NCI-H187 treated with DMSO at 0.1 percent for 48 hours (cell line): ENCODE results near the gene AKAP8L.
"Not testable (repeated sequence)": the region's sequence is repeated elsewhere in the genome, so short reads cannot be mapped to it uniquely, and the experiment has no call there.

Experiments
- DNase-seq: peaks from one replicate; lab custom pipeline; 2025; lab: John Stamatoyannopoulos, UW

AKAP8L gene

DNA sequence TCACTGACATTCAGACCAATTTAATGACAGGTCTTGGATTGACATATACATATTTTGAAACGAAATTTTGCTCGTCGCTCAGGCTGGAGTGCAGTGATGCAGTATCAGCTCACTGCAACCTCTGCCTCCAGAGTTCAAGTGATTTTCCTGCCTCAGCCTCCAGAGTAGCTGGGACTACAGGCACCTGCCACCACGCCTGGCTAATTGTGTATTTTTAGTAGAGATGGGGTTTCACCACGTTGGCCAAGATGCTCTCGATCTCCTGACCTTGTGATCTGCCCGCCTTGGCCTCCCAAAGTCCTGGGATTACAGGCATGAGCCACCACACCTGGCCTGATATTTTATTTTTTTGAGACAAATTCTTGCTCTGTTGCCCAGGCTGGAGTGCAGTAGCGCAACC is 66.3 kb downstream of the AKAP8L start:
- DNase-seq = not testable (repeated sequence)

DNA sequence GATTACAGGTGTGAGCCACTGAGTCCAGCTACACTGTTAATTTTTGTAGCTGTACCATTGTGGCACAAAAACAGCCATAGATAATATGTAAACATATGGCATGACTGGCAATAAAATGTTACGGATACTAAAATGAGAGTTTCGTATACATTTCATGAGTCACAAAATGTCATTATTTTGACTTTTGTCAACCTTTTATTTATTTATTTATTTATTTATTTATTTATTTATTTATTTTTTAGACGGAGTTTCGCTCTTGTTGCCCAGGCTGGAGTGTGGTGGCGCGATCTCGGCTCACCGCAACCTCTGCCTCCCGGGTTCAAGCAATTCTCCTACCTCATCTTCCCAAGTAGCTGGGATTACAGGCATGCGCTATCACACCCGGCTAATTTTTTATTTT is 77.5 kb downstream of the AKAP8L start:
- not testable (repeated sequence) for DNase-seq

DNA sequence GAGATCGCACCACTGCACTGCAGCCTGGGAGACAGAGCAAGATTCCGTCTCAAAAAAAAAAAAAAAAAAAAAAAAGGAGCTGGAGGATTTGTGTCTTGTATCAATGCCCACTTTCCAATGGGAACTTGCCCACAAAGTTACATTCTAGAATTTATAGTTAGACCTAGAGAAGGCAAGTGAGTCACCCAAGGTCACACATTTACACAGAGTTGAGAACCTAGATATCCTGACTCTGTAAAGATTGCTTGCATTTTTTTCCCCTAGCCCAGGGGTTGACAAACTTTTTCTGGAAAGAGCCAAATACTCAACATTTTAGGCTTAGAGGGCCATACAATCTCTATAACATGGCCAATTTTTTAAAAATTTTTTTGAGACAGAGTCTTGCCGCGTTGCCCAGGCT is 78.7 kb downstream of the AKAP8L start:
- no peak for DNase-seq

DNA sequence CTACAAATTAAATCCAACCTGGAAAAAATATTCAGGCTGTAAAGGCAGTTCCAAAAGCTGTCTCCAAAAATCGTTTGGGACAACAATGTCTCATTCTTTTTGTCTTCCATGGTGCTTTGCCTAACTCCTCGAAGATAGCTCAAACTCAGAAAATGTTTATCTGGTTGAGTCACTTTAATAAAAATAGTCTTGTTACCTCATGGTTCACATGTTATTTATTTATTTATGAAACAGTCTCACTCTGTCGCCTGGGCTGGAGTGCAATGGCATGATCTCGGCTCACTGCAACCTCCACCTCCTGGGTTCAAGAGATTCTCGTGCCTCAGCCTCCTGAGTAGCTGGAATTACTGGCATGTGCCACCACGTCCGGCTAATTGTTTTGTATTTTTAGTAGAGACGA is 81.6 kb downstream of the AKAP8L start:
- no peak for DNase-seq

DNA sequence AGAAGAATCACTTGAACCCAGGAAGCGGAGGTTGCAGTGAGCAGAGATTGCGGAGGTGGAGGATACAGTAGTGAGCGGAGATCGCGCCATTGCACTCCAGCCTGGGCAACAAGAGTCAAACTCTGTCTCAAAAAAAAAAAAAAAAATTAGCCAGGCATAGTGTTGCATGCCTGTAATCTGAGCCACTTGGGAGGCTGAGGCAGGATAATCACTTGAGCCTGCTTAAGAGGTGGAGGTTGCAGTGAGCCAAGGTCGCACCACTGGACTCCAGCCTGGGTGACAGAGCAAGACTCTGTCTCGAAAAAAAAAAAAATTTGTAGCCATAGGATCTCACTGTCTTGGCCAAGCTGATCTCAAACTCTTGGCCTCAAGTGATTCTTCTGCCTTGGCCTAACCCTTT is 82.8 kb downstream of the AKAP8L start:
- not testable (repeated sequence) for DNase-seq

DNA sequence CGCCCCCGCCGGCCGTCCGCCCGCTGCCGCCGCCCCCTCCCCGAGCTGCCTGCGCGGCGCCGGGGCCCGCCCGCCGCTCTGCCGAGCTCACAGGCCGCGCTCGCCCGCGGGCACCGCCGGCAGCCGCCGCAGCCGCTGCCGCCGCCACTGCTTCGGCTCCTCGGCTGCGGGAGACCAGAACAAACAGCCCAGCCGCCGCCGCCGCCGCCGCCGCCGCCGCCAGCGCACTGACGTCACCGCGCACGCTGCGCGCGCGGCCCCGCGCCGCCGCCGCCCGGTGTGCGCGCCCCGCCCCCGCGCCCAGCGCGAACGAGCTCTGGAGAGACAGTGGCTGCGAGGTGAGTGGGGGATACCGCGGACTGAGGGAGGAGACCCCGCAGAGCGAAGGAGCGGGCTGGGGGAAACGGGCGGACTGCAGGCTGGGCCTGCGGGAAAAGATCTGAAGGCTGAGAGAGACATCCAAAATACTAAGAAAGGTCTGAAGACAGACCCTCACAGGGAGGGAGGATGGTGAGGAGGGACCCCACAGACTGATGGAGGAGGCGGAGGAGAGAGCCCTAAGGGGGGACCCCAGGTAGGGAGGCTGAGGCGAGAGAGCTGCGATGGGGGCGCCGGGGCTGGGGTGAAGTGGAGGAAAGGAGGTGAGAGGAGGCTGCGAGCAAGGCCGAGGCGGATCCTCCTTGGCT is 86.3 kb downstream of the AKAP8L start, which contains the start of gene BRD4:
BRD4 (minus strand) TSS at position 229 of the 686 bp plus-strand sequence. CDS start 59,440 bp downstream, outside the sequence.
- no peak for DNase-seq

DNA sequence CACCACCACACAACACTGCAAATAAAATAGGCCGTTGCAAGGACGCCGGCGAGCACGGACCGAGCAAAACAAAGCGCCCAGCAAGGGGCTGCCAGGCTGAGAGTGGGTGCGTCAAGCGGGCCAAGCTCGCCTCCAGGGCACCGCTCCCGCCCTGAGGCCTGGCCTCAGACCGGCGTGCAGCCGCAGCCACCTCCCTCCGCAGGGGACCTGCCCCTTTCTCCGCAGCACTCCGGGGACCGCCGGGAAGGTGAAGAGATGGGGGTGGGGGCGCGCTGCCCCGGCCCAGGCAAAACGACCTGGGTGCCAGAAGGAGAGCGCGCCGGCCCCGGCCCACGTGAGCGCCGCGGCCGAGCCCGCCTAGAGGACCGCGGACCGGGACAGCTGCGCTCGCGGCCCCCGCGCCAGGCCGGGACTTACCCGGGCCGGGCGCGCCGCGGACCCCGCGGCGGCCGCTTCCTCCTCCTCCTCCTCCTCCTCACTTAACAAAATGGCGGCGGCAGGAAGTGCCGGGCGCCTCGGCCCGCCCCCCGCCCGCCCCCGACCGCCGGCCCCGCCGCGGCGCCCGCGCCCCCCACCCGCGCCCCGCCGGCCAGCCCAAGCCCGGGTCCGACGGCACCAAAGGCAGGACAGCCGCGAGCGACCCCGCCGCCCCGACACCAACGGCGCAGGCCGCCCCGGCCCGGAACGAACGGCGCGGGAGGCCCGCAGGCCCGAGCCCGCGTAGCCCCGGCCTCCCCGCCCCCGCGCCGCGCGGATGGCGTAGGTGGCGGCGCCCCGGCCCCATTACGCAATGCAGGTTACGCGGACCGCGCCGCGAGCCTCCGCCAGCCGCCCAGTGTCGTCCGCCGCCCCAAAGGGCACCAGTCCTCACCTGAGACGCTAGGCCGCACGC is 87.1 kb downstream of the AKAP8L start:
- DNase-seq = no peak

DNA sequence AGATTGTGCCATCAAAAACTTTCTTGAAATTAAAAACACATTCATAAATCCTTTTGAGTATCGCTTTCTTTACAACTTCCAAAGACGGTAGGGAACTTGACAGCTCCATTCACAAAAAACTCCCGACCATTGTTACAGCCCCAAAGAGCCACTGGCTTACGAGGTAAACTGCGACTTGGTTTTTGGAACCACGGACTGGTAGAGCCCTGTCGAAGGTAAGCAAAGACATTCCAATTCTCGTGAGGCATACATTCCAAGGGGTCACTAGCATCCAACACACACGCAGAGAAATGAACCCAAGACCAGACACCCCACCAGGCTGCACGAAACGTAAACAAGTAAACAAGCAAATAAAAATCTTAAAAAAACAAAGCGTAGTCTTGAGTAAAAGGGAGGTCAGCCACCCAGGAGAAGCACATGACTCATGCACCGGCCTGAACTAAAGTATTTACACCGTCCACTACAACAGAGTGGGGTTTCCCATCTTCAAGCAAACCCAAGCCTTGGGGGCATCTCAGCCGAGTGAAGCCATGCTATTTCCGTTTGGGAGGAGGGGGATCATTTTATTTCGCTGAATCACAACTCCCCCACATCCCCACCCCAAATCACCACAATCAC is 87.9 kb downstream of the AKAP8L start:
- no peak for DNase-seq
